ENCODE data around the gene RNF121. TPM values are rescaled to one million over a fixed set of nuclear protein-coding genes. Genes with fewer than 3 reads are reported as not detected.

The RNF121 gene
- total and polyA plus RNA-seq, 2 of the 8 experiments (the other 6 are each of a cell fraction or from before 2014, with no cell fraction given): 39.7 to 51.6 TPM

DNA sequence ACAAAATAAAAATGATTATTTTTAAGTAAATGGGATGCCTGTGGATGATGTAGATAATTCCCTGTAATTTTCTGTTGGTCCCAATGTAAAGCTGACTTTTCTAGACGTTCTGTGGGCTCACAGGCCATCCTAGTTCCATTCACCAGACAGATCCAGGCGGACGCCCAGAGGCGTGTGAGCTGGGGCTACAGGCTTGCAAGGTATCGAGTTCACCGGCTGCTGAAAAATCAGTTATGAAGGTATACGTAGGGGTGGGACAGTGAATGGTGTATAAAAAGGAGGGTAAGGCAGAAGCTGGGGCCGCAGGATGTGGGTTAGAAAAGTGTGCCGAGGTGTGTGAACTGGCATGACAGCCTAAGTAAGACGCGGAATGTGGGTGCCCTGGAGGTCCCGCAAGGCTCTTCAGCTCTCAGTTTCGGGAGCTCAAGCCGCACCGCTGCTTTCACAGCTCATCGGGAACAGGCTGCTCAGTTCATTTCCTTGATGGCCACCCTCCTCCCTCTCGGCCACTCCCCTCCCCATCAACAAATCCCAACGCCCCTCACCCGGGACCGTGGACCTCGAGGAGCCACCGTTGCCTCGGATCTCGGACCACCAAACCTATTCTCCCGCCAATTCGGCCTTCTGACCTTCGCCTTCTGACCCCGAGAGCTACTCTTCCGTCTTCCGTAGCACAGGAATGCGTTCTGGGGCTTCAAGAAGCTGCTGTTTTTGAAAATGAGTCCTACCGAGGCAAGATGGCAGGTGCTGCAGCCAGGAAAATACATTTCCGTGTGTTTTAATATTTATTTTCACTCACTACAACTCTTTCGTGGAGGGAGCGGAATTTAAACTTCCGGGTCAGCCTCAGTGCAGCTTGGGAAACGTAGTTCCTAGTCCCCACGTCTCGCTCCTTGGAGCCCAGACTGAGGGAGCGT lies 768 bp upstream of the RNF121 start, which contains the start of gene XNDC1N:
TSS of gene XNDC1N (minus strand) at position 775 of the 917 bp plus-strand sequence. CDS start 5,241 bp downstream, outside the sequence.
- Histone ChIP-seq H3K56ac (replicated peaks; ENCODE audit: insufficient read length, low read depth, low read length) (peak within 1 kb of the TSS; percentile 88), H4K91ac (replicated peaks; ENCODE audit: insufficient read length, low read length) (peak within 1 kb of the TSS; percentile 2), H3K9me3 (ENCODE audit: insufficient read depth in 2 of 2, low read depth in 1 of 2, low read length in 1 of 2) (no peaks in the 10 kb centered on the region), H3K9ac (replicated peaks in 1 of 4; ENCODE audit: extremely low read depth in 1 of 4, low read depth in 3 of 4, low read length in 3 of 4) (peak within 1 kb of the TSS; percentile 92 to 99 (median 98)), H3K4me1 (replicated peaks in 1 of 4; ENCODE audit: control insufficient read depth in 3 of 4, insufficient read depth in 4 of 4, low read length in 3 of 4) (peaks cover 0 to 4% (median 0%) of the 10 kb centered on the region in 4 experiments; a peak in 2 of 7 replicates), H4K5ac (ENCODE audit: insufficient read length, low read depth, low read length) (peak within 1 kb of the TSS; percentile 95), H4K20me1 (replicated peaks in 1 of 2; ENCODE audit: control insufficient read depth in 1 of 2, insufficient read depth in 2 of 2, low read length in 2 of 2) (peaks cover 2% of the 10 kb centered on the region in 2 experiments), H3K14ac (ENCODE audit: insufficient read length) (no peak within 1 kb of the TSS), H2BK15ac (ENCODE audit: low read length) (no peak within 1 kb of the TSS), H2BK12ac (ENCODE audit: low read depth, low read length) (peak within 1 kb of the TSS; percentile 77; the same call in 1 of the 2 replicates), H3K4me2 (ENCODE audit: insufficient read depth in 1 of 2, low read depth in 2 of 2, low read length in 2 of 2) (peak within 1 kb of the TSS; percentile 68 to 73), H3K79me2 (ENCODE audit: control insufficient read depth in 1 of 2, insufficient read depth in 2 of 2, low read length in 2 of 2) (peaks cover 14 to 48% of the 10 kb centered on the region in 2 experiments), H3K18ac (ENCODE audit: extremely low read depth, low read length) (peak within 1 kb of the TSS; percentile 99), H3K79me1 (ENCODE audit: low read depth, low read length) (peaks cover 1% of the 10 kb centered on the region), H3K23ac (ENCODE audit: insufficient read length) (no peak within 1 kb of the TSS), H2AFZ (ENCODE audit: low read length) (peak within 1 kb of the TSS; percentile 98), H2BK120ac (replicated peaks; ENCODE audit: low read depth, low read length) (peak within 1 kb of the TSS; percentile 52), H3K27me3 (replicated peaks in 1 of 4; ENCODE audit: control insufficient read depth in 3 of 4, extremely low read depth in 1 of 4, insufficient read depth in 3 of 4, low read length in 3 of 4) (no peaks in the 10 kb centered on the region), H2AK5ac (ENCODE audit: low read depth, low read length) (no peak within 1 kb of the TSS), H3K4me3 (ENCODE audit: extremely low read depth in 1 of 4, insufficient read depth in 2 of 4, low read depth in 3 of 4, low read length in 4 of 4) (peak within 1 kb of the TSS; percentile 76 to 96 (median 84)), H4K8ac (ENCODE audit: extremely low read depth, insufficient read depth, low read length) (peak within 1 kb of the TSS; percentile 94; the same call in 1 of the 2 replicates), H3K23me2 (ENCODE audit: low read depth, low read length) (peaks cover 13% of the 10 kb centered on the region), H3K36me3 (ENCODE audit: control insufficient read depth in 2 of 4, insufficient read depth in 4 of 4, low read length in 3 of 4) (peaks cover 0 to 7% (median 2%) of the 10 kb centered on the region in 4 experiments; a peak in 4 of 8 replicates), H3K27ac (ENCODE audit: low read depth, low read length) (peak within 1 kb of the TSS; percentile 99), H2BK5ac (ENCODE audit: low read depth, low read length) (peak within 1 kb of the TSS; percentile 99), H3K4ac (replicated peaks; ENCODE audit: insufficient read length, low read depth, low read length) (peak within 1 kb of the TSS; percentile 63), H2BK20ac (ENCODE audit: low read length) (peak within 1 kb of the TSS; percentile 88; the same call in 1 of the 2 replicates)
- ChIA-PET CTCF (ENCODE audit: partially characterized antibody) (interaction anchor here (0.7 to 2.5 kb wide), 5 partner anchors 10 to 1448 kb away, joined by 3 to 10 read pairs (median 4); partner anchors contain the start of gene RELT), POLR2A (ENCODE audit: partially characterized antibody) (interaction anchor here (1.3 to 2.3 kb wide), 9 partner anchors 7 to 185 kb away, joined by 3 to 11 read pairs (median 5); partner anchors contain the start of gene ANAPC15)
- WGBS, 2 experiments (ENCODE audit: extremely low coverage in 1 of 2, insufficient coverage in 1 of 2, insufficient read length in 1 of 2, insufficient replicate concordance in 2 of 2, low coverage in 1 of 2, low lambda C conversion rate in 2 of 2, missing lambda C conversion rate in 1 of 2): 4% methylated on average over 40 of the region's 40 CpGs; no CpG with 5 or more reads in 1 of the 2 experiments
- FAIRE-seq (no peak), DNase-seq (ENCODE audit: low read depth in 1 of 2, low spot score in 2 of 2) (peak in 1 of 2 experiments; percentile 86)
- peak; percentile 67; the same call in 1 of the 2 replicates for TF ChIP-seq TAF1 (IDR thresholded peaks at IDR 0.05; ENCODE audit: low read depth, low read length)
- TF ChIP-seq CBX8 (IDR thresholded peaks at IDR 0.05; ENCODE audit: borderline replicate concordance, low read depth, low read length): no peak
- peak in 1 of 2 experiments; percentile 24; a peak in 1 of 4 replicates for TF ChIP-seq HDAC2 (IDR thresholded peaks at IDR 0.05; ENCODE audit: borderline replicate concordance in 1 of 2, low read depth in 2 of 2, low read length in 2 of 2)
- 0 out of 2 replicates have a peak, but pooled peaks have one; percentile 6 for TF ChIP-seq EGR1 (IDR thresholded peaks at IDR 0.05; ENCODE audit: borderline replicate concordance, low read depth, low read length)
- no peak for TF ChIP-seq YY1 (IDR thresholded peaks at IDR 0.05; ENCODE audit: low read depth, low read length)
- TF ChIP-seq TBP (IDR thresholded peaks at IDR 0.05; ENCODE audit: low read depth, low read length): peak; percentile 33; the same call in 1 of the 2 replicates
- TF ChIP-seq E2F6 (IDR thresholded peaks at IDR 0.05): peak; percentile 98
- peak; percentile 16 to 82; a peak in 1 of 4 replicates for TF ChIP-seq SIN3A (conservative IDR thresholded peaks at IDR 0.05 in 1 of 2, IDR thresholded peaks at IDR 0.05 in 1 of 2; ENCODE audit: low read depth in 1 of 2, low read length in 2 of 2)
- TF ChIP-seq TEAD4 (IDR thresholded peaks at IDR 0.05; ENCODE audit: low read depth, low read length): peak; percentile 71

Data from H1 (cell line).